ENCODE results near the gene PGAP2. TPM values are rescaled to one million over a fixed set of nuclear protein-coding genes. Genes with fewer than 3 reads are reported as not detected.

Gene PGAP2
- total RNA-seq, 1 experiment from 2014 or later = 72.2 TPM

DNA sequence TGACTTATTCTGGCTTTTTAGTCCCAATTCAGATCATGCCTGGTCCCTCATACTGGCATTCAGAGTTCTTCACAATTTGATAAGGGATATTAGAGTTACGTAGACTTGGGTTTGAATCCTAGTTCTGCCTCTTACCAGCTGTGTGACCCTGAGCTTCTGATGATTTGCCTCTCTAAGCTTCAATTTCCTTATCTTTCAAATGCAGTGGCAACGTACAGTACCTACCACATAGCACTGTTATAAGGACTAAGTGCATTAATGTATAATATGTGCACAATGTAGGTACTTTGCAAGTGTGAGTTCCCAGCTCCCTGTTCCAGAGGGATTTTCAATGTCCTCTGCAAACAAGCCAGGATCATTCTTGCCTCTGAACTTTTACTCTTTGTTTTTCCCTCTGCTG, 25.1 kb downstream of the PGAP2 start:
- Histone ChIP-seq H3K9me3 (ENCODE audit: control insufficient read depth, insufficient read depth, low read depth, low read length) (no peaks in the 10 kb centered on the region), H3K36me3 (ENCODE audit: control insufficient read depth, insufficient read depth, low read length) (peaks cover 8% of the 10 kb centered on the region), H3K4me3 (ENCODE audit: low read depth in 2 of 2, low read length in 2 of 2) (no peak overlapping the region), H3K27ac (ENCODE audit: low read length) (no peak overlapping the region), H3K27me3 (ENCODE audit: control insufficient read depth, insufficient read depth, low read length) (no peaks in the 10 kb centered on the region), H3K4me1 (ENCODE audit: control insufficient read depth, insufficient read depth, low read length) (peaks cover 24% of the 10 kb centered on the region)
- in situ Hi-C loops (cut with HindIII; ENCODE audit: low pct_unique_long_range_greater_than_20kb, low sequenced_read_pairs) = no loop called here
- BruUV-seq (replicated peaks) = no TSS peak
- intact Hi-C loops (cut with micrococcal nuclease; ENCODE audit: unreplicated experiment) = no loop called here
- CTCF ChIA-PET = interaction anchor here (1.1 to 1.6 kb wide), 2 partner anchors 10 to 26 kb away, joined by 3 to 4 read pairs; no protein-coding TSS in a partner anchor
- TF ChIP-seq SIN3A (IDR thresholded peaks at IDR 0.05; ENCODE audit: borderline replicate concordance, insufficient read depth, low read depth, low read length) (no peak), POLR2AphosphoS5 (IDR thresholded peaks at IDR 0.05; ENCODE audit: low read depth, low read length) (no peak), TCF7L2 (IDR thresholded peaks at IDR 0.05; ENCODE audit: low read depth, low read length) (no peak)
- TF ChIP-seq, protein P1, sequence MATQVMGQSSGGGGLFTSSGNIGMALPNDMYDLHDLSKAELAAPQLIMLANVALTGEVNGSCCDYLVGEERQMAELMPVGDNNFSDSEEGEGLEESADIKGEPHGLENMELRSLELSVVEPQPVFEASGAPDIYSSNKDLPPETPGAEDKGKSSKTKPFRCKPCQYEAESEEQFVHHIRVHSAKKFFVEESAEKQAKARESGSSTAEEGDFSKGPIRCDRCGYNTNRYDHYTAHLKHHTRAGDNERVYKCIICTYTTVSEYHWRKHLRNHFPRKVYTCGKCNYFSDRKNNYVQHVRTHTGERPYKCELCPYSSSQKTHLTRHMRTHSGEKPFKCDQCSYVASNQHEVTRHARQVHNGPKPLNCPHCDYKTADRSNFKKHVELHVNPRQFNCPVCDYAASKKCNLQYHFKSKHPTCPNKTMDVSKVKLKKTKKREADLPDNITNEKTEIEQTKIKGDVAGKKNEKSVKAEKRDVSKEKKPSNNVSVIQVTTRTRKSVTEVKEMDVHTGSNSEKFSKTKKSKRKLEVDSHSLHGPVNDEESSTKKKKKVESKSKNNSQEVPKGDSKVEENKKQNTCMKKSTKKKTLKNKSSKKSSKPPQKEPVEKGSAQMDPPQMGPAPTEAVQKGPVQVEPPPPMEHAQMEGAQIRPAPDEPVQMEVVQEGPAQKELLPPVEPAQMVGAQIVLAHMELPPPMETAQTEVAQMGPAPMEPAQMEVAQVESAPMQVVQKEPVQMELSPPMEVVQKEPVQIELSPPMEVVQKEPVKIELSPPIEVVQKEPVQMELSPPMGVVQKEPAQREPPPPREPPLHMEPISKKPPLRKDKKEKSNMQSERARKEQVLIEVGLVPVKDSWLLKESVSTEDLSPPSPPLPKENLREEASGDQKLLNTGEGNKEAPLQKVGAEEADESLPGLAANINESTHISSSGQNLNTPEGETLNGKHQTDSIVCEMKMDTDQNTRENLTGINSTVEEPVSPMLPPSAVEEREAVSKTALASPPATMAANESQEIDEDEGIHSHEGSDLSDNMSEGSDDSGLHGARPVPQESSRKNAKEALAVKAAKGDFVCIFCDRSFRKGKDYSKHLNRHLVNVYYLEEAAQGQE (IDR thresholded peaks at IDR 0.05; ENCODE audit: insufficient read depth in 1 of 2, low read depth in 2 of 2, low read length in 1 of 2) = no peak
- TF ChIP-seq, protein P2, sequence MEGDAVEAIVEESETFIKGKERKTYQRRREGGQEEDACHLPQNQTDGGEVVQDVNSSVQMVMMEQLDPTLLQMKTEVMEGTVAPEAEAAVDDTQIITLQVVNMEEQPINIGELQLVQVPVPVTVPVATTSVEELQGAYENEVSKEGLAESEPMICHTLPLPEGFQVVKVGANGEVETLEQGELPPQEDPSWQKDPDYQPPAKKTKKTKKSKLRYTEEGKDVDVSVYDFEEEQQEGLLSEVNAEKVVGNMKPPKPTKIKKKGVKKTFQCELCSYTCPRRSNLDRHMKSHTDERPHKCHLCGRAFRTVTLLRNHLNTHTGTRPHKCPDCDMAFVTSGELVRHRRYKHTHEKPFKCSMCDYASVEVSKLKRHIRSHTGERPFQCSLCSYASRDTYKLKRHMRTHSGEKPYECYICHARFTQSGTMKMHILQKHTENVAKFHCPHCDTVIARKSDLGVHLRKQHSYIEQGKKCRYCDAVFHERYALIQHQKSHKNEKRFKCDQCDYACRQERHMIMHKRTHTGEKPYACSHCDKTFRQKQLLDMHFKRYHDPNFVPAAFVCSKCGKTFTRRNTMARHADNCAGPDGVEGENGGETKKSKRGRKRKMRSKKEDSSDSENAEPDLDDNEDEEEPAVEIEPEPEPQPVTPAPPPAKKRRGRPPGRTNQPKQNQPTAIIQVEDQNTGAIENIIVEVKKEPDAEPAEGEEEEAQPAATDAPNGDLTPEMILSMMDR (IDR thresholded peaks at IDR 0.05) = no peak
- DNase-seq (ENCODE audit: low read depth, low spot score) (no peak), ATAC-seq (no peak)
- POLR2A ChIA-PET = interaction anchor here (0.6 kb wide), 2 partner anchors 34 to 51 kb away, joined by 3 to 6 read pairs; no protein-coding TSS in a partner anchor

DNA sequence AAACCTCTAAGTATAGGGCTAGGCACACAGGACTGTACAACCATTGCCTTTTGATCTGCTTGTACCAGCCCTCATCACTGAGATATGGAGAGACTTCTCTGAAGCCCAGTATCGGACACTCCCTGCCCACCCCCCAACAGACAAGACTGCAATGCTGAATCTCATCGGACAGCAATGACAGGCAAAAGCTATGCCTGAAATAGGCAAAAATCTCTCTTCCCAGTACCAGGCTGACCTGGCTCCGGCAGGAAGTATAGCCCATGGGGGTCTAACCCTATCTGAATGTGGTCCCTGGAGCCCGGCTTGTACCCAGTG, 25.9 kb downstream of the PGAP2 start:
- in situ Hi-C loops (cut with HindIII; ENCODE audit: low pct_unique_long_range_greater_than_20kb, low sequenced_read_pairs) = no loop called here
- ATAC-seq (no peak), DNase-seq (ENCODE audit: low read depth, low spot score) (no peak)
- ChIA-PET CTCF (interaction anchor here (1.6 kb wide), 1 partner anchor 11 kb away, joined by 3 read pairs; no protein-coding TSS in a partner anchor), POLR2A (no interaction called here)
- H3K36me3 ChIP-seq (ENCODE audit: control insufficient read depth, insufficient read depth, low read length) = peaks cover 8% of the 10 kb centered on the region
- no peaks in the 10 kb centered on the region for H3K9me3 ChIP-seq (ENCODE audit: control insufficient read depth, insufficient read depth, low read depth, low read length)
- no peaks in the 10 kb centered on the region for H3K27me3 ChIP-seq (ENCODE audit: control insufficient read depth, insufficient read depth, low read length)
- TF ChIP-seq, protein P2 (IDR thresholded peaks at IDR 0.05) = no peak
- TF ChIP-seq POLR2AphosphoS5 (IDR thresholded peaks at IDR 0.05; ENCODE audit: low read depth, low read length) = no peak
- TF ChIP-seq SIN3A (IDR thresholded peaks at IDR 0.05; ENCODE audit: borderline replicate concordance, insufficient read depth, low read depth, low read length) = no peak
- TF ChIP-seq, protein P1 (IDR thresholded peaks at IDR 0.05; ENCODE audit: insufficient read depth in 1 of 2, low read depth in 2 of 2, low read length in 1 of 2) = no peak
- no peak for TF ChIP-seq TCF7L2 (IDR thresholded peaks at IDR 0.05; ENCODE audit: low read depth, low read length)
- BruUV-seq (replicated peaks) = no TSS peak
- intact Hi-C loops (cut with micrococcal nuclease; ENCODE audit: unreplicated experiment) = no loop called here
- H3K27ac ChIP-seq (ENCODE audit: low read length) = no peak overlapping the region
- no peak overlapping the region for H3K4me3 ChIP-seq (ENCODE audit: low read depth in 2 of 2, low read length in 2 of 2)
- peaks cover 33% of the 10 kb centered on the region for H3K4me1 ChIP-seq (ENCODE audit: control insufficient read depth, insufficient read depth, low read length)

All from Panc1 (cell line).